Adipocyte (in vitro differentiated cells): ENCODE results near the gene TPM2.

Experiments used
- DNase-seq: peaks from one replicate; pipeline ENCODE4 v3.0.0-alpha.2; 2015; ENCODE audit warnings: low read depth
- H3K27me3 ChIP-seq: replicated peaks from 2 replicates; pipeline ENCODE4 v1.7.0; 2013; ENCODE audit warnings: mild to moderate bottlenecking, low read length, moderate library complexity; ENCODE audit not compliant: control insufficient read depth, insufficient read depth
- H3K36me3 ChIP-seq: 2 replicates; pipeline ENCODE4 v1.7.0; 2013; ENCODE audit warnings: low read length, mild to moderate bottlenecking, moderate library complexity; ENCODE audit not compliant: control insufficient read depth, insufficient read depth, severe bottlenecking
- H3K4me1 ChIP-seq: 2 replicates; pipeline ENCODE4 v1.7.0; 2013; ENCODE audit warnings: mild to moderate bottlenecking, low read length, moderate library complexity; ENCODE audit not compliant: control insufficient read depth, insufficient read depth
- H3K4me3 ChIP-seq: 2 replicates; pipeline ENCODE4 v1.7.0; 2013; ENCODE audit warnings: mild to moderate bottlenecking, low read length, moderate library complexity
- H3K9ac ChIP-seq: 2 replicates; pipeline ENCODE4 v1.7.0; 2013; ENCODE audit warnings: mild to moderate bottlenecking, low read length, moderate library complexity
- H3K9me3 ChIP-seq: 2 replicates; pipeline ENCODE4 v1.7.0; 2013; ENCODE audit warnings: mild to moderate bottlenecking, low read length, moderate library complexity; ENCODE audit not compliant: control insufficient read depth

TPM2 gene

DNA sequence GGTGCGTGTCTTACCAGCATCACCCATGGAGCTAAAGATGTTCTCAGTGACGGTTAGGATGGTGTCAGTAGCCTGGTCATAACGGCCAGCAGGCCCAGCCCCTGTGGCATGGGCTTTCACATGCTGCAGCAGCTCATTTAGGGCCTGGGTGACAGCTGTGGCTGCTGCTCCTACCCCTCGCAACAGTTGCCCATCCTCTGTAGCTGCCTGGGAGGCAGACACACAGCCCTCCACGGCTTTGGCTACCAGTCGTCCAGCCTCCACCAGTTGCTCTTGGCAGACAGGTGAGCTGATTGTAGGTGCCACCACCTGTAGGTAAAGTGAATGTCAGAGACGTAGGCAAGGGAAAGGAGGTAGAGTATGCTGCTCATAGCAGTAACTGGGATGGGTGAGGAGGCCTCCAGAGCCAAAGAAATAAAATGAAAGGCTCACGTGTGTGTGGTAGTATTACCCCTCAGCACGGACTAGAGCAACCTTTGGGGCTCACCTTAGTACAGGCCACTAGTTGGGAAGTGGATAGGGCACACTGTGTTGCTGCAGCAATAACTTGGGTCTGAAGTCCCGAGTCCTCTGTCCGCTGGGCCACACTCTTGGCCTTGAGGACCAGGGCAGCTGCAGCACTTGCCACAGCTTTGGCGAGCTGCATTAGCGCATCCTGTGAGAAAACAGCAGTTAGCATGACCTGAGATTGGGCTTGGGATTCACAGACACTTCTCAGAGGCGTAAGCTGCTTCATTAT lies 27.6 kb upstream of the TPM2 start:
- no peak overlapping the region for H3K9ac ChIP-seq
- H3K4me3 ChIP-seq = no peak overlapping the region
- no peaks in the 10 kb centered on the region for H3K9me3 ChIP-seq
- no peak for DNase-seq
- peaks cover 100% of the 10 kb centered on the region for H3K36me3 ChIP-seq
- no peaks in the 10 kb centered on the region for H3K4me1 ChIP-seq
- H3K27me3 ChIP-seq = no peaks in the 10 kb centered on the region

DNA sequence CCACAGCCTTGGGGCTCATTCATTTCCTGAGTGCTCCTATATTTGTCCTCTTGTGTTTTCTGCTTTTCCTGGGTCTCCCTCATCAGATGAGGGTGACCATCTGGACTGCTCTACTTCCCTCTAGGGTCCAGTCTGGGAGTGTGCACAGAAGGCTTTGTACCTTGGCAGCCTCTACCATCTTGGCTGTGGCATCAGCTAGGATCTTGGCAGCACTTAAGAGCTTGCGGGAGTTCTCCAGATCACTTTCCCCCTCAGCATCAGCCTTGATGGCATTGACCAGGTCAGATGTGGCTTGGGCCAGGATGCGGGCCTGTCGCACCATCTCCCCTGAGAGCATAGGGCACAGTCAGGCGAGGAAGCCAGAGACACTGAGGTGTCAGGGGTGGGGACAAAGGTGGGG lies 26.5 kb upstream of the TPM2 start:
- no peak overlapping the region for H3K4me3 ChIP-seq
- H3K9ac ChIP-seq = peak overlapping the region; percentile 19
- no peak for DNase-seq
- no peaks in the 10 kb centered on the region for H3K4me1 ChIP-seq
- H3K36me3 ChIP-seq = peaks cover 100% of the 10 kb centered on the region
- no peaks in the 10 kb centered on the region for H3K9me3 ChIP-seq
- H3K27me3 ChIP-seq = no peaks in the 10 kb centered on the region

DNA sequence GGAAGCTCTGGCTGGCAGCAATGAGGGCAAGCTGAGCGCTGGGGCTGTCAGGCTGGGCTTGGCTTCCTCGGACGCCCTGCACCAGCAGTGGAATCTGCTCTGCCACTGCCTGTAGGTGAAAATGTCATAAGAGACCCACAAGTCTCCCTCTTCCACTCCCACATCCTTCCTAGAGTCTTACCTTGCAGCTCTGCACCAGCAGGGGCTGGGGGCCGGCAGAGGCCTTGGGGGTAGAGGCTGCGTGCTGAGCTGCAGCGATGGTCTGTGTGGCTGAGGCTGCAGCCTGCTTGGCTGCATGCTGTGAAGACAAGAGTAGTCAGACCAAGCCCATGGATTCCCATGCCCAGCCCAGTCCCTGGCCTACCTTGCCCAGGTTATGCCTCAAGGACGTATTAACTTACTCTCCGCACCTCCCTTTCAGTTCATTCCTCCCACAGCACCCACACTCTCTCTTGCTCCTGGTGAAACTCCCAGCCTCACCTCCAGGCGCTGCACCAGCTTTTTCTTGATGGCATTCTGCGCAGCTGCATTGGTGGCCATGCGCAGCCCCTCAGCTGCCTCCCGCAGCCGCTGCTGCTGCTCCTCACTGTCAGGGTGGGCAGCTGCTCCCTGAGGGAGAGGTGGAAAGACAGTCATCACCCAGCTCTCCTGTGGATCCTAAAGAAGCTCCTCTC lies 25.0 kb upstream of the TPM2 start:
- peaks cover 98% of the 10 kb centered on the region for H3K36me3 ChIP-seq
- peak overlapping the region; percentile 33 for H3K9ac ChIP-seq
- DNase-seq = no peak
- no peaks in the 10 kb centered on the region for H3K27me3 ChIP-seq
- no peaks in the 10 kb centered on the region for H3K4me1 ChIP-seq
- no peaks in the 10 kb centered on the region for H3K9me3 ChIP-seq
- H3K4me3 ChIP-seq = no peak overlapping the region

DNA sequence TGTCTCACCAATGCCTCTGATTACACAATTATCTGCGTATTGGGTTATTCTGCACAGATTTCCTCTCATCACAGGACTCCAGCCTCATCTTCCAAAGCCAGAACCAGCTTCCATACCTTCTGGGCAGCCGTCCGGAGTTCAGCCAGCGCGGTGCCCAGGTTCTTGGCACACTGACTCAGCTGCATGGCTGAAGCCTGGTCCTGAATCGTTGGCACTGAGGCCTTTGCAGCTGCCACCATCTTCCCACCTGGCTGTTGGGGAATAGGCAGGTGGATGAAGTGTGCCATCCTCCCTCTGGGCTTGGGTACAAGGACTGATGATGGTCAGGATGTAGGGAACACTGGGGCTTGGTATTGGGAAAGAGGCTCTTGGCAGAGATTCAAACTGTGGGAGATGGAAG lies 24.4 kb upstream of the TPM2 start:
- Histone ChIP-seq H3K9me3 (no peaks in the 10 kb centered on the region), H3K27me3 (no peaks in the 10 kb centered on the region), H3K9ac (no peak overlapping the region), H3K36me3 (peaks cover 96% of the 10 kb centered on the region), H3K4me1 (no peaks in the 10 kb centered on the region), H3K4me3 (no peak overlapping the region)
- no peak for DNase-seq

- no peak for DNase-seq
- Histone ChIP-seq H3K9ac (no peak overlapping the region), H3K27me3 (no peaks in the 10 kb centered on the region), H3K4me3 (no peak overlapping the region), H3K4me1 (no peaks in the 10 kb centered on the region), H3K36me3 (peaks cover 96% of the 10 kb centered on the region), H3K9me3 (no peaks in the 10 kb centered on the region)
Measured at GRCh38 chr9:35713578-35713977, 23.9 kb upstream of the TPM2 start.

DNA sequence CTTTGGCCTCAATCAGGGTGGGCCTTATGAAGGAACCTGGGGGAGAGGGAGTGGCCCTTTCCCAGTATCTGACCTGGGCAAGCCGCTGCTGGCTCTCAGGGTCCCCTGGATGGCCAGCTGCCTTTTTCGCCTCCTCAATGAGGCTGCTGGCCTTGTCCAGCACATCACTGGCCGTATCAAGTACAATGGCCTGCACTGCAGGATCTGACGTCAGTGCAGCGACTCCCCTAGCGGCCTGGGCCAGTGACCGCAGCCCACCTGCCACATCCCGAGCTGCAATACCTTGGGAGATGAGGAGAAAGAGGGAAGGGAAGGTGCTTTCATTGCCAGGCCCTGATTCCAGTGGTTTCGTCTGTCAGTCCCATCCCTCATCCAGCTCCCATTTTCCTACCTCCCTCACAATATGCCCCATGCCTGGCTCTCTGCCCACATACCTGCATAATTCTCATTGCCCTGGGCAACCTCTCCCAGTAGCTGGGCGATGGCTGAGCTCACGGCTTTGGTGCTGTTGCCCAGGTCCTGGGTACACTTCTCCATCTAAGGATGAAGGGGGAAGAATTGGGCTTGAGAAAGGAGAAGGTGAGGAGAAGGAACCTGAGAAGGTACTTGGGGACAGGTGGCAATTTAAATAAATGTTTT lies 23.2 kb upstream of the TPM2 start:
- H3K36me3 ChIP-seq = peaks cover 96% of the 10 kb centered on the region
- H3K4me3 ChIP-seq = no peak overlapping the region
- H3K27me3 ChIP-seq = no peaks in the 10 kb centered on the region
- no peak for DNase-seq
- H3K4me1 ChIP-seq = no peaks in the 10 kb centered on the region
- H3K9me3 ChIP-seq = no peaks in the 10 kb centered on the region
- H3K9ac ChIP-seq = no peak overlapping the region

GRCh38 chr9:35711501-35712428 lies 22.0 kb upstream of the TPM2 start:
- no peak overlapping the region for H3K4me3 ChIP-seq
- H3K9ac ChIP-seq = no peak overlapping the region
- H3K4me1 ChIP-seq = no peaks in the 10 kb centered on the region
- peaks cover 96% of the 10 kb centered on the region for H3K36me3 ChIP-seq
- no peaks in the 10 kb centered on the region for H3K27me3 ChIP-seq
- H3K9me3 ChIP-seq = no peaks in the 10 kb centered on the region
- no peak for DNase-seq

DNA sequence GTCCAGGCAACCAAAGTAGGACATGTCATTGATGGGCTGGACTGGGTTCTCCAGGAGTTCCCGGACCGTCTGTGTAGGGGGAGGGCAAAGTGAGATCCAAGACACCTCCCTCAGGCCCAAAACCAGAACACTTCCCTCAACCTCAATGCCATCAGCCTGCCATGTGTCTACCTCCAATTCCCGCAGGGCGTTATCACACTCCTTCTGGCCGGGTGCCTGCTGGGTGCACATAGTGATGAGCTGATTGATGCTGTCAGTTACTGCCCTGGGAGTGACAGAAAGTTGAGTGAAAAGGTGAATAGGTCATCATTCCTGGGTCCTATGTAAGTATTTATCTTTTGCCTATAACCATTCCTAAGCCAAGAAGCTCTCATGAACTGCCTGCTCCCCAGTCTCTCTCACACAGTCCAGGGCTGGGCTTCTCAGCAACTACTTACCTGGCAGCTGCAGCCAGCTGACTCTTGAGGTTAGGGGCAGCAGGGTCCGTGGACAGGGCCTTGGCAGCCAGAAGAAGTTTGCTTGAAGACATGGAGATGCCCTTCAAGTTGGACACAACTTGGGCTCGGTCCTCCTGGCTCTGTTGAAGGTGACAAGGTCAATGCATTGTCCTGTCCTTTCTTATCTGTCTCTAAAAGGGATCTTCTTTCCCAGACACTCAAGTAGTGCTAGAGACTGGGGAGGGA lies 21.2 kb upstream of the TPM2 start:
- H3K9ac ChIP-seq = no peak overlapping the region
- no peak for DNase-seq
- no peaks in the 10 kb centered on the region for H3K9me3 ChIP-seq
- H3K36me3 ChIP-seq = peaks cover 96% of the 10 kb centered on the region
- no peaks in the 10 kb centered on the region for H3K27me3 ChIP-seq
- no peaks in the 10 kb centered on the region for H3K4me1 ChIP-seq
- H3K4me3 ChIP-seq = no peak overlapping the region

DNA sequence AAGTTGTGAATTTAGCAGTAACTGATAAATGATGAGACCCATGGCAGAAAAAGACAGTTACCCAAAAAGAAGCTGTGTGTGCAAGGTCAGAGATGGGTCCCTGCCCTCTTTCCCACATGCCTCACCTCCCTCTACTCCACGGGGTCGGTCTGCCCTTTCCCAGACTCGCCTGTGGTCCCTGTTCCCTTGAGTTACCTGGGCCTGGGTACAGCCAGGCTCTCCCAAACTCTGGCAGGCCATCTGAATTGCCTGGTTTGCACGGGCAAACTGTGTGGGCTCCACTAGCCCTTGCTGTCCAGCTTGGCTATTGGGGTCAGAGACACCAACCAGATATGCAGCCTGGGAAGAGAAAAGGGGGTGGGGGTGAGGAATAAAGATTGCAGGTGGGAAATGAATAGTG lies 18.4 kb upstream of the TPM2 start:
- Histone ChIP-seq H3K4me1 (no peaks in the 10 kb centered on the region), H3K36me3 (peaks cover 96% of the 10 kb centered on the region), H3K9me3 (no peaks in the 10 kb centered on the region), H3K9ac (no peak overlapping the region), H3K4me3 (no peak overlapping the region), H3K27me3 (no peaks in the 10 kb centered on the region)
- no peak for DNase-seq

DNA sequence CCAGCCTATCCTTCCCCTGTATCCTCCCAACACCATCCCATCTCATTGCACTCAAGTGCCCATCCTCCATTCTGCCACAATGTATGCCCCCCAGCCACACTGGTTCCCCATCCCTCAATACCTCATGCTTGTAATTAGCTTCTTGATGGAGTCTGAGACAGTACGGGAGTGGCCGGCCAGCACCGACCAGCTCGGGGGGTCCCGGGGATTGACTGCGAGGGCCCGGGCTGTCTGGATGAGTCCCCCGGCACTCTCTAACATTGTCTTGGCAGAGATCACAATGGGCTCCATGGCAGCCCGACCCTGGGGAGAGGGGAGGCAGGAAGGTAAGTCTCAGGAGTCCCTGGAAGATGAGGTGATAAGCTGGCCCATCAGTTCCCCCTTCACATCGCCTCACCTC lies 17.2 kb upstream of the TPM2 start:
- peaks cover 94% of the 10 kb centered on the region for H3K36me3 ChIP-seq
- H3K9ac ChIP-seq = no peak overlapping the region
- no peaks in the 10 kb centered on the region for H3K9me3 ChIP-seq
- H3K4me3 ChIP-seq = no peak overlapping the region
- H3K27me3 ChIP-seq = no peaks in the 10 kb centered on the region
- H3K4me1 ChIP-seq = no peaks in the 10 kb centered on the region
- DNase-seq = no peak
